Limb (tissue), 2 donors: Measurements from ENCODE around the gene ZNF358.

Source experiments
- DNase-seq, 2 donors: peaks; one replicate each; pipeline ENCODE4 v3.0.0-alpha.2; 2016; ENCODE audit errors: extremely low spot score in 2 of 2

The ZNF358 gene

DNA sequence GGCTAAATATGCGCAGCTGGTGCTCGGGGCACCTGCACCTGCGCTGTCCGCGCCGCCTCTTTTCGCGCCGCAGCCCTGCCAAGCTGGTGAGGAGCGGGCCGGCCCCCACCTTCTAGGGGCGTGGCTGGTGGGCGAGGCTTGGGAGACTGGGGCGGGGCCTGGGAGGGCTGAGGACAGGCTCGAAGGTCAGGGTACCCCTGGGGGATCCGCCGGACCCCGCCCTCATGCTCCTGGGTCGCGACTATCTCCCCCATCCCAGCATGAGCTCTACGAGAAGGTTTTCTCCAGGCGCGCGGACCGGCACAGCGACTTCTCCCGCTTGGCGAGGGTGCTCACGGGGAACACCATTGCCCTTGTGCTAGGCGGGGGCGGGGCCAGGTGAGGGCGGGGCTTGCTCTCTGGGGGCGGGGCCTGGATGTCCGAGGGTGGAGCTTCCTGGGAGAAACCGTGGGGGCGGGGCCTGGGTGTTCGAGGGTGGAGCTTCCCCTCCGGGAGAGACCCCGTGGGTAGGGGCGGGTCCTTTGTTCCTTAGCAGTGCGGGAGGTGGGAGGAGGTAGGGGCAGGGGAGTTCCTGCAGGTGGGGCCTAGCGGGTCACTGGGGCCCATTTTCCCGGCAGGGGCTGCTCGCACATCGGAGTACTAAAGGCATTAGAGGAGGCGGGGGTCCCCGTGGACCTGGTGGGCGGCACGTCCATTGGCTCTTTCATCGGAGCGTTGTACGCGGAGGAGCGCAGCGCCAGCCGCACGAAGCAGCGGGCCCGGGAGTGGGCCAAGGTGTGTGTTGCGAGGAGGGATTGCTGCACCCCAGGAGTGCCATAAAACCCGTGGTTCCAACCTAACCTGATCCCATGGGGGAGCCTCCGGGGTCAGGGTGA is 39.3 kb downstream of the ZNF358 start:
- peak in 1 of 2 donors; percentile 62 for DNase-seq

DNA sequence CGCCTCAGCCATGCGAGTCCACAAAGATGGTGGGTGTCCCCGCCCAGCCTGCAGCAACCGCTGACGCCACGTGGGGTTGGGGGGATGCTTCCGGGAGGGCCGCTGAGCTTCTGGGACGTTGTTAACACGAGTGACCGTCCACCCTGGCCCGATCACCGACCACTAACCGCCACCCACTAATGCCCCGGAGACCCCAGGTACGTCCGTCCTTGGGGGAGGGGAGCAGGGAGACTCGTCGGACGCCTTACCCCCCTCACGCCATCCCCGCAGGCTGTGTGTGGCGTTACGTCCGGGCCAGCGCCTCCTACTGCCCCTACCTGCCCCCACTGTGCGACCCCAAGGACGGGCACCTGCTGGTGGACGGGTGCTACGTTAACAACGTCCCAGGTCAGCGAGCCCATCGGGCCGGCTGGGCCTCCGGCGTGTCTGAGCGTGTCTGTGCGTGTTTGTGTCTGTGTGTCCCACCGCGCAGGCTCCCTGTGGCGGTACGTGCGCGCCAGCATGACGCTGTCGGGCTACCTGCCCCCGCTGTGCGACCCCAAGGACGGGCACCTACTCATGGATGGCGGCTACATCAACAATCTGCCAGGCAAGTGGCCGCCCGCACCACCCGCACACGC is 40.9 kb downstream of the ZNF358 start:
- DNase-seq: no peak

DNA sequence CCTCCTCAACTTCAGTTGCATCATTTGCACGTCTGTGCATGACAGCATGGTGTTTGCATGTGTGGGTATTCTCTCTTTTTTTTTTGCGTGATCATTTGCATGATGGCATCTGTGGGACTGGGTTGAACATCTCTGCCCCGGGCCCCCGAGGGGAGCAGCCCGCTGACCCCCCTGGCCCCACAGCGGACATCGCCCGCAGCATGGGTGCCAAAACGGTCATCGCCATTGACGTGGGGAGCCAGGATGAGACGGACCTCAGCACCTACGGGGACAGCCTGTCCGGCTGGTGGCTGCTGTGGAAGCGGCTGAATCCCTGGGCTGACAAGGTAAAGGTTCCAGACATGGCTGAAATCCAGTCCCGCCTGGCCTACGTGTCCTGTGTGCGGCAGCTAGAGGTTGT is 42.8 kb downstream of the ZNF358 start:
- DNase-seq: no peak

DNA sequence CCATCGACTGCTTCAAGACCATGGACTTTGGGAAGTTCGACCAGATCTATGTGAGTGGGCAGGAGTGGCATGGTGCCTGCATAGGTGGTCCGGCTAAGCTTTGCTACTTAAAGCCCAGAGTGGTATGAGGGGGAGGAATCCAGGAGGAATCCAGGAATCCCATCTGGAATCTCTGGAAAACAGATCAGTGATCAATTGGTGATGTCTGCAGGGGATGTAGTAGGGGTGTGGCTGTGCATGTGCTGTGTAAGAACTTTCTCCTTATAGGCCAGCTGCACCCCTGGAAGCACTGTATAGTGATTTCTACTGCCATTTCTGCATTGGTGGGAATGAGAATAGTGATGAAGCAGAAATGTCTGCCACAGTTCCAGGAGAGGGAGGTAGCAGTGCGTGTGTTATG is 43.2 kb downstream of the ZNF358 start:
- no peak for DNase-seq

DNA sequence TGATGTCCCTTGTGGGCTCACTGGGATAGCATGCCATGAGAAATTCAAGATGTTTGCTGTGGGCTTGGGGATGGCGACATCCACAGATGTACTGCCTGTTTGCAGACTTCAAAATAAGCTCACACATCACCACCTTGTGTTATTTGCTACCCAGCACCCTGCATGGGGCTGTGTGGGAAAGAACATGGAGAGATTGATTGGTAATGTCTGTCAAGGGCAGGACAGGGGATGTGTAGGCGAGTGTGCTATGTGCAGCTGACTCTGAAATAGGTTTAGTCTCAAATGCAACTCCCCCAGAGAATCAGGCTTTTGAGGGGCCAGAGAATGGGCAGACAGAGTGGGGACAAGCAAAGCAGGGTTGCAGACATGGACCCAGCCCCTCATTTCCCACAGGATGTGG is 44.4 kb downstream of the ZNF358 start:
- DNase-seq: no peak

DNA sequence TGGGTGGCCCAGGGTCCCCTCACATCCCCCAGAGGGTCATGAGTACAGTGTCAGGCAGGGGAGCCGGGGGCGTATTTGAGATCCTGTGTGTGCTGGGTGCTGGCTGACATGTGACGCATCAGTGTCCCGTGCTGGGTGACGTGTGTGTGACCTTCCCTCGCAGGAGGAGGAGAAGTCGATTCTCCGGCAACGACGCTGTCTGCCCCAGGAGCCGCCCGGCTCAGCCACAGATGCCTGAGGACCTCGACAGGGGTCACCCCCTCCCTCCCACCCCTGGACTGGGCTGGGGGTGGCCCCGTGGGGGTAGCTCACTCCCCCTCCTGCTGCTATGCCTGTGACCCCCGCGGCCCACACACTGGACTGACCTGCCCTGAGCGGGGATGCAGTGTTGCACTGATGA is 45.4 kb downstream of the ZNF358 start:
- DNase-seq: no peak

DNA sequence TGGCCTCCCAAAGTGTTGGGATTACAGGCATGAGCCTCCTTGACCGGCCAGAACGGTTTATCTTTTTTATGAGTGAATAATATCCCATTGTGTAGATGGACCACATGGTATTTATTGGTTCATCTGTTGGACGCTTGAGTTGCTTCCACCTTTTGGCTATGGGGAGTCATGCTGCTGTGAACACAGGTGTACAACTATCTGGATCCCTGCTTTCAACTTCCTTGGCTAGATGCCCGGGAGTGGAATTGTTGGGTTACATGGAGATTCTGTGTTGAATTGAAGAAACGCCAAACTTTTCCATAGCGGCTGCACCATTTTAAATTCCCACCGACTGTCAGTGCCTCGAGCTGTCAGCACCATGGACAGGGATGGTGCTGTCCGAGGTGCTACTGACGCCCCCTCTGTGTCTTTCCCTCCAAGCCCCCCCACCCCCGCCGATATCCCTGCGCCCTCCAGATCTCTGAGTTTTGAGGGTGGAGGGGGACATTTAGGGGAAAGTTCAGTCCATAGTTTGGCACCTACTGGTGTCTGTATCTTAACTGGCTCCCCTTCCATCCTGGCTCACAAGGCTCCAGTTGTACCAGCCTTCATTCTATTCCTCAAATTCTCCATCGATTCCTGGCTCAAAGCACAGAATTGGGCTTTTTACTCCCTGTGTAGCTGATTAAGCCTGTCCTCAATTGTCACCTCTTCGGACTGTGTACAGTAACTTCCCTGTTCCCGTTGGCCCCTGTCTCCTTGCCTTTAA is 46.9 kb downstream of the ZNF358 start:
- DNase-seq: peak in 1 of 2 donors; percentile 41

DNA sequence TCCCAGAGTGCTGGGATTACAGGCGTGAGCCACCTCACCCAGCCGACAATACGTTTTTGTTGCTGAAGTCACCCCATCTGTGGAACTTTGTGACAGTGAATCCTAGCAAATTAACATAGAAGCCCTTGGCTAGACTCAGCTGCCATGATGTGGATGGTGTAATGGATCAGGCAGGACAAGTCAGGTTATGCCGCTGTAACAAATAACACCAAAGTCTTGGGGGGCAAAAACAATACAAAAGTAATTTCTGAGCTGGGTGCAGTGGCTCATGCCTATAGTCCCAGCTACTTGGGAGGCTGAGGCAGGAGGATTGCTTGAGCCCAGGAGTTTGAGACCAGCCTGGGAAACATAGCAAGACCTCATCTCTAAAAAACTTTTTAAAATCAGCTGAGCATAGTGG is 49.0 kb downstream of the ZNF358 start:
- DNase-seq: no peak

DNA sequence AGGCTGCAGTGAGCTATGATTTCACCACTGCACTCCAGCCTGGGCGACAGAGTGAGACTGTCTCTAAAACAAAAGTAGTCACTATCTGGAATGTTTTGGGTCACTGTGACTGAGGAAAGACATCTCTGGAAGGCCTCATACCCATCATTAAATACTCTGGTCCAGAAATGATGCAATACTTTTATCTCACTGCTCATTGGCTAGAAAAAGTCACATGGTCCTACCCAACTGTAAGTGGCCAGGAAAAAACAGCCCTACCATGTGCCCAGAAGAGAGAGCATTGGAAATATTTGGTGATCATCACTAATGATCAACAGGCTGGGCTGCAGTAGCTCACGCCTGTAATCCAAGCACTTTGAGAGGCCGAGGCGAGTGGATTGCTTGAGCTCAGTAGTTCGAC is 49.4 kb downstream of the ZNF358 start:
- DNase-seq: no peak
